Measurements from ENCODE around the gene CD14. TPM values are rescaled to one million over a fixed set of nuclear protein-coding genes. Genes with fewer than 3 reads are reported as not detected.
"Not testable (repeated sequence)": the region's sequence is repeated elsewhere in the genome, so short reads cannot be mapped to it uniquely, and the experiment has no call there.

The CD14 gene
- total and polyA plus RNA-seq, 2 donors (not counting 3 experiments of a cell fraction or from before 2014, with no cell fraction given) = 0.33 to 3.7 TPM

DNA sequence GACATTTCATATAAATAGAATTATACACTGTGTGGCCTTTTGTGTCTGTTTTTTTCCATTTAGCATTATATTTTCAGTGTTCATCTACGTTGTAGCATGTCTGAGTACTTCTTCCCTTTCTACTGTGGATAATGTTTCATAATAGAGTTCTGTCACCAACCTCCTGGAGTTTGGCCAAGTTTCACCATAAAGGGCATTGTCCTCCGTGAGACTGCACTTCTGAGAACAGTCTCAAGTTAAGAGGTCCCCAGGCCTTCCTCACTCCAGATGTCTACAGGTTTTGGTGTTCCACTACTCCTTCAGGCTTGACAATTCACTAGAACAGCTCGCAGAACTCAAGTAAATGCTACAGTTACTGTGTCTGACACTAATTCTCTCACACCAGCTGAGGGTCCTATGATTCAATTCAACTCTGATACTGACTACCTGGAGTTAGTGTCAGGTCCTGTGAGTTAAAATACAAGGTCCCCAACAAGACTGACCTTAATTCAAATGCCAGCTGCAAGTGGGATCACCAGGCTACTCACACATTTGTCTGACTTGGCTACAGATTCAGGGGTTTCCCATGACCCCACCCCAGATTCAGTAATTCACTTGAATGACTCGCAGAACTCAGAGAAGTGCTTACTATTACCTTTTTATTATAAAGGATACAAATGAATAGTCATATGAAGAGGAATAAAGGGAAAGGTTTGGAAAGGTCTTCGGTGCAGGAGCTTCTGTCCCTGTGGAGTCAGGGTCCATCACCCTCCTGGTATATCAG lies 37.3 kb downstream of the CD14 start:
- no peaks in the 10 kb centered on the region for H4K20me1 ChIP-seq (replicated peaks; ENCODE audit: control insufficient read depth, extremely low read depth, insufficient read depth, low read length)
- TF ChIP-seq GATA2 (IDR thresholded peaks at IDR 0.05; ENCODE audit: insufficient read depth, insufficient read length, low read depth, low read length) = no peak
- no peak for TF ChIP-seq EZH2 (IDR thresholded peaks at IDR 0.05; ENCODE audit: borderline replicate concordance, low read depth, low read length, severe bottlenecking)
- no peak for TF ChIP-seq JUN (IDR thresholded peaks at IDR 0.05; ENCODE audit: borderline replicate concordance, insufficient read depth, insufficient read length, low read depth)
- H3K36me3 ChIP-seq (ENCODE audit: control insufficient read depth in 2 of 2, extremely low read depth in 1 of 2, insufficient read depth in 2 of 2, low read length in 2 of 2) = no peaks in the 10 kb centered on the region
- no TSS peak for BruUV-seq (replicated peaks)
- H3K27ac ChIP-seq (ENCODE audit: insufficient read depth, low read depth, low read length) = no peak overlapping the region
- peak; percentile 38 for FAIRE-seq
- H3K9ac ChIP-seq (replicated peaks; ENCODE audit: extremely low read depth, insufficient read depth, low read length) = no peak overlapping the region
- dilution Hi-C loops (cut with MboI; ENCODE audit: extremely low pct_ligation_motif_present, low sequenced_read_pairs) (no loop called here), intact Hi-C loops (cut with micrococcal nuclease) (no loop called here)
- DNase-seq (ENCODE audit: low read depth, low spot score) = peak; percentile 33
- no peaks in the 10 kb centered on the region for H3K27me3 ChIP-seq (ENCODE audit: control insufficient read depth in 2 of 2, insufficient read depth in 2 of 2, low read length in 2 of 2)
- H3K9me3 ChIP-seq (replicated peaks; ENCODE audit: control insufficient read depth, insufficient read depth, low read length) = no peaks in the 10 kb centered on the region
- peaks cover 7% of the 10 kb centered on the region for H3K4me1 ChIP-seq (ENCODE audit: control insufficient read depth, extremely low read depth, insufficient read depth, low read length)
- POLR2A ChIA-PET = no interaction called here
- no peak overlapping the region for H2AFZ ChIP-seq (ENCODE audit: low read depth, low read length)
- CTCF ChIA-PET = interaction anchor here (0.6 to 1.1 kb wide), 2 partner anchors 15 to 1294 kb away, joined by 3 read pairs; no protein-coding TSS in a partner anchor
- no peak overlapping the region for H3K4me3 ChIP-seq (replicated peaks in 1 of 3; ENCODE audit: insufficient read depth in 1 of 3, low read depth in 1 of 3, low read length in 3 of 3)
- no peaks in the 10 kb centered on the region for H3K79me2 ChIP-seq (ENCODE audit: control insufficient read depth, insufficient read depth, low read length)
- H3K9me1 ChIP-seq (replicated peaks; ENCODE audit: control insufficient read depth, extremely low read depth, insufficient read depth, low read length) = no peaks in the 10 kb centered on the region
- H3K4me2 ChIP-seq (ENCODE audit: insufficient read depth, low read length) = no peak overlapping the region

GRCh38 chr5:140594169-140594568 lies 38.8 kb downstream of the CD14 start:
- dilution Hi-C loops (cut with MboI; ENCODE audit: extremely low pct_ligation_motif_present, low sequenced_read_pairs) = no loop called here
- no peaks in the 10 kb centered on the region for H3K36me3 ChIP-seq (ENCODE audit: control insufficient read depth in 2 of 2, extremely low read depth in 1 of 2, insufficient read depth in 2 of 2, low read length in 2 of 2)
- no peak overlapping the region for H3K9ac ChIP-seq (replicated peaks; ENCODE audit: extremely low read depth, insufficient read depth, low read length)
- H3K4me3 ChIP-seq (replicated peaks in 1 of 3; ENCODE audit: insufficient read depth in 1 of 3, low read depth in 1 of 3, low read length in 3 of 3) = no peak overlapping the region
- peaks cover 12% of the 10 kb centered on the region for H3K4me1 ChIP-seq (ENCODE audit: control insufficient read depth, extremely low read depth, insufficient read depth, low read length)
- H3K9me3 ChIP-seq (replicated peaks; ENCODE audit: control insufficient read depth, insufficient read depth, low read length) = no peaks in the 10 kb centered on the region
- no TSS peak for BruUV-seq (replicated peaks)
- H3K27me3 ChIP-seq (ENCODE audit: control insufficient read depth in 2 of 2, insufficient read depth in 2 of 2, low read length in 2 of 2) = no peaks in the 10 kb centered on the region
- no peaks in the 10 kb centered on the region for H4K20me1 ChIP-seq (replicated peaks; ENCODE audit: control insufficient read depth, extremely low read depth, insufficient read depth, low read length)
- FAIRE-seq (no peak), DNase-seq (ENCODE audit: low read depth, low spot score) (no peak)
- ChIA-PET CTCF (interaction anchor here (0.5 kb wide), 1 partner anchor 15 kb away, joined by 3 read pairs; no protein-coding TSS in a partner anchor), POLR2A (interaction anchor here (0.6 kb wide), 1 partner anchor 144 kb away, joined by 3 read pairs; no protein-coding TSS in a partner anchor)
- no peaks in the 10 kb centered on the region for H3K9me1 ChIP-seq (replicated peaks; ENCODE audit: control insufficient read depth, extremely low read depth, insufficient read depth, low read length)
- no peak overlapping the region for H2AFZ ChIP-seq (ENCODE audit: low read depth, low read length)
- H3K4me2 ChIP-seq (ENCODE audit: insufficient read depth, low read length) = no peak overlapping the region
- intact Hi-C loops (cut with micrococcal nuclease) = no loop called here
- TF ChIP-seq FOS (IDR thresholded peaks at IDR 0.05; ENCODE audit: borderline replicate concordance, insufficient read depth, low read length) (no peak), EZH2 (IDR thresholded peaks at IDR 0.05; ENCODE audit: borderline replicate concordance, low read depth, low read length, severe bottlenecking) (no peak), MYC (IDR thresholded peaks at IDR 0.05; ENCODE audit: low read depth, low read length) (no peak)
- TF ChIP-seq, protein P1, sequence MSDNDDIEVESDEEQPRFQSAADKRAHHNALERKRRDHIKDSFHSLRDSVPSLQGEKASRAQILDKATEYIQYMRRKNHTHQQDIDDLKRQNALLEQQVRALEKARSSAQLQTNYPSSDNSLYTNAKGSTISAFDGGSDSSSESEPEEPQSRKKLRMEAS (IDR thresholded peaks at IDR 0.05; ENCODE audit: insufficient read depth, insufficient read length) = no peak
- TF ChIP-seq, protein P2, sequence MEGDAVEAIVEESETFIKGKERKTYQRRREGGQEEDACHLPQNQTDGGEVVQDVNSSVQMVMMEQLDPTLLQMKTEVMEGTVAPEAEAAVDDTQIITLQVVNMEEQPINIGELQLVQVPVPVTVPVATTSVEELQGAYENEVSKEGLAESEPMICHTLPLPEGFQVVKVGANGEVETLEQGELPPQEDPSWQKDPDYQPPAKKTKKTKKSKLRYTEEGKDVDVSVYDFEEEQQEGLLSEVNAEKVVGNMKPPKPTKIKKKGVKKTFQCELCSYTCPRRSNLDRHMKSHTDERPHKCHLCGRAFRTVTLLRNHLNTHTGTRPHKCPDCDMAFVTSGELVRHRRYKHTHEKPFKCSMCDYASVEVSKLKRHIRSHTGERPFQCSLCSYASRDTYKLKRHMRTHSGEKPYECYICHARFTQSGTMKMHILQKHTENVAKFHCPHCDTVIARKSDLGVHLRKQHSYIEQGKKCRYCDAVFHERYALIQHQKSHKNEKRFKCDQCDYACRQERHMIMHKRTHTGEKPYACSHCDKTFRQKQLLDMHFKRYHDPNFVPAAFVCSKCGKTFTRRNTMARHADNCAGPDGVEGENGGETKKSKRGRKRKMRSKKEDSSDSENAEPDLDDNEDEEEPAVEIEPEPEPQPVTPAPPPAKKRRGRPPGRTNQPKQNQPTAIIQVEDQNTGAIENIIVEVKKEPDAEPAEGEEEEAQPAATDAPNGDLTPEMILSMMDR (IDR thresholded peaks at IDR 0.05; ENCODE audit: extremely low read depth in 1 of 2, insufficient read depth in 1 of 2, low read depth in 1 of 2, low read length in 2 of 2) = no peak
- H3K79me2 ChIP-seq (ENCODE audit: control insufficient read depth, insufficient read depth, low read length) = no peaks in the 10 kb centered on the region
- H3K27ac ChIP-seq (ENCODE audit: insufficient read depth, low read depth, low read length) = no peak overlapping the region

DNA sequence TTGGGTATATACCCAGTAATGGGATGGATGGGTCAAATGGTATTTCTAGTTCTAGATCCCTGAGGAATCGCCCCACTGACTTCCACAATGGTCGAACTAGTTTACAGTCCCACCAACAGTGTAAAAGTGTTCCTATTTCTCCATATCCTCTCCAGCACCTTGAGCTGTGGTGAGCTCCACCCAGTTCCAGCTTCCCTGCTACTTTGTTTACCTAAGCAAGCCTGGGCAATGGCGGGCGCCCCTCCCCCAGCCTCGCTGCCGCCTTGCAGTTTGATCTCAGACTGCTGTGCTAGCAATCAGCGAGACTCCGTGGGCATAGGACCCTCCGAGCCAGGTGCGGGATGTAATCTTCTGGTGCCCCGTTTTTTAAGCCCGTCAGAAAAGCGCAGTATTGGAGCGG lies 39.9 kb downstream of the CD14 start:
- BruUV-seq (replicated peaks); dilution Hi-C loops (cut with MboI; ENCODE audit: extremely low pct_ligation_motif_present, low sequenced_read_pairs); H3K9me3 ChIP-seq (replicated peaks; ENCODE audit: control insufficient read depth, insufficient read depth, low read length); H4K20me1 ChIP-seq (replicated peaks; ENCODE audit: control insufficient read depth, extremely low read depth, insufficient read depth, low read length); H3K79me2 ChIP-seq (ENCODE audit: control insufficient read depth, insufficient read depth, low read length); FAIRE-seq; H3K4me3 ChIP-seq (replicated peaks in 1 of 3; ENCODE audit: insufficient read depth in 1 of 3, low read depth in 1 of 3, low read length in 3 of 3); H3K4me2 ChIP-seq (ENCODE audit: insufficient read depth, low read length); intact Hi-C loops (cut with micrococcal nuclease); DNase-seq (ENCODE audit: low read depth, low spot score); H3K9ac ChIP-seq (replicated peaks; ENCODE audit: extremely low read depth, insufficient read depth, low read length); H3K36me3 ChIP-seq (ENCODE audit: control insufficient read depth in 2 of 2, extremely low read depth in 1 of 2, insufficient read depth in 2 of 2, low read length in 2 of 2); H3K9me1 ChIP-seq (replicated peaks; ENCODE audit: control insufficient read depth, extremely low read depth, insufficient read depth, low read length); CTCF ChIA-PET; H3K27me3 ChIP-seq (ENCODE audit: control insufficient read depth in 2 of 2, insufficient read depth in 2 of 2, low read length in 2 of 2); H3K27ac ChIP-seq (ENCODE audit: insufficient read depth, low read depth, low read length); H2AFZ ChIP-seq (ENCODE audit: low read depth, low read length); POLR2A ChIA-PET: not testable (repeated sequence)
- peaks cover 23% of the 10 kb centered on the region for H3K4me1 ChIP-seq (ENCODE audit: control insufficient read depth, extremely low read depth, insufficient read depth, low read length)

Data from endothelial cell of umbilical vein (primary cell).